ENCODE measurements around the gene ZNF664. TPM values are rescaled to one million over a fixed set of nuclear protein-coding genes. Genes with fewer than 3 reads are reported as not detected.
A peak's percentile ranks its signal among the peaks of the same experiment; 100 is the strongest.

Gene ZNF664
- total and polyA plus RNA-seq, 2 experiments from 2014 or later: 11.3 to 29.1 TPM

DNA sequence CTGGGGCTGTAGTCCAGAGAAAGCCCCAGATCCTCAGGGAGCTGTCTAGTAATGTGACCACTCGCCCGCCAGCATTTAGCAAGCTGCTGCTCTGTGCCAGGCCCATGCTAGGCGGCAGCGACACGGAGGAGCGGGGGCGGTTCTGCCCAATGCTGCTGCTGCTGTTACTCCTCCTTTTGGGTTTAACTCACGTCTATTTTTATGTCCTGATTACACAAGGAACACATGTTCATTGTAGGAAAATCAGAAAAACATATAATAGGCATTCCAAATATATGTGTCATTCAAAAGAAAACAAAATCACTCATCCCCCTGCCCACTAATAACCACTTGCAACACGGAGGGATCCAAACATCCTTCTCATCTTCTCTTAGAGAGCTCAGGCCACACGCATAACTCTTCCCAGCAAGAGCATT lies 30.8 kb upstream of the ZNF664 start:
- H3K36me3 ChIP-seq (ENCODE audit: low read depth): peaks cover 8% of the 10 kb centered on the region
- peak; percentile 85 for DNase-seq
- TF ChIP-seq EZH2phosphoT487 (IDR thresholded peaks at IDR 0.05; ENCODE audit: insufficient read depth, low read depth): 0 out of 2 replicates have a peak, but pooled peaks have one; percentile 47
- TF ChIP-seq EZH2 (IDR thresholded peaks at IDR 0.05; ENCODE audit: insufficient read depth, poor library complexity, severe bottlenecking): no peak
- H3K9me2 ChIP-seq (ENCODE audit: insufficient read depth): no peaks in the 10 kb centered on the region
- peak overlapping the region; percentile 59 for H3K4me2 ChIP-seq (ENCODE audit: unreplicated experiment)
- WGBS, 2 experiments (ENCODE audit: low coverage in 1 of 2, low lambda C conversion rate in 2 of 2, missing lambda C conversion rate in 2 of 2): 36 to 44% methylated on average over 10 of the region's 10 CpGs
- no peaks in the 10 kb centered on the region for H3K27me3 ChIP-seq (replicated peaks; ENCODE audit: insufficient read depth)
- peak overlapping the region; percentile 59 for H3K27ac ChIP-seq
- in situ Hi-C loops (cut with MboI): no loop called here
- H4K20me1 ChIP-seq (ENCODE audit: insufficient read depth): no peaks in the 10 kb centered on the region
- H2AFZ ChIP-seq: no peak overlapping the region
- no peaks in the 10 kb centered on the region for H3K9me3 ChIP-seq (ENCODE audit: low read depth)
- peak overlapping the region; percentile 46; the same call in 1 of the 2 replicates for H3K9ac ChIP-seq
- peaks cover 14% of the 10 kb centered on the region for H3F3A ChIP-seq (ENCODE audit: insufficient read depth)
- no peaks in the 10 kb centered on the region for H3K79me2 ChIP-seq (ENCODE audit: insufficient read depth)
- peaks cover 7% of the 10 kb centered on the region for H3K4me1 ChIP-seq (ENCODE audit: insufficient read depth)
- no peak overlapping the region for H3K4me3 ChIP-seq

DNA sequence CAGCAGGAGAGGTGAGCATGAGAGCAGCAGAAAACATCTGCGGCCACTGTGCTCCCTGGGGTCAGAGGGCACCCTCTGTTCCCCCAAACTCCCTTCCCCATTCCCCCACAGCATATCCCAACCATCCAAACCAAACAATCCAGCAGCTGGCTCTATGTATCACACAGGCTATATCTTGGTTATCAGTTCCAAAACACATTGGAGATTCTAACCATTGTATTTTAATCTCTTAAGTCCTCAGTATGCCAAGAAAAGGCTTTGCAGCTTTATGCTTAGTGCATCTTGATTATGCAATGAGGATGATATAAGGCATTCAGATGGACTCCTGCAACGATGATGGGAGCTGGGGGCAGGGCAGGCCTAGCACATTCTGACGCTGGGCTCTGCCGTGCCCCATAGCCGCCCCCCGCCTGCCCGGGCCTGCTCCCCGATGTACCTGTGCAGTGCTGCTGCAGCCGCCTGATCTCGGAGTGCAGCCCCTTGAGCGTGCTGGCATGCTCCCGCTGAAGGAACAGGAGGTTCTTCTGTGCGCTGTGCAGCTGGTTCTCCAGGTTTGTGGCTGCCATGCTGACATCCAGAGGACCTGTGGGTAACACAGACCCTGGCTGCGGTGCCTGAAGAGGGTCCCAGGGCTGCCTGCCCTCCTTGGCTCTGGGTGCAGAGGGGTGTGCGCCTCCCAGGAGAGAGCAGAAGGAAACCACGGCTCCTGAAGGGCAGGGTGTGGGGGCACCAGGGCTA lies 29.9 kb upstream of the ZNF664 start:
- Histone ChIP-seq H3K36me3 (ENCODE audit: low read depth) (peaks cover 8% of the 10 kb centered on the region), H3F3A (ENCODE audit: insufficient read depth) (peaks cover 14% of the 10 kb centered on the region), H3K4me1 (ENCODE audit: insufficient read depth) (peaks cover 7% of the 10 kb centered on the region), H2AFZ (no peak overlapping the region), H3K9me3 (ENCODE audit: low read depth) (no peaks in the 10 kb centered on the region), H3K9me2 (ENCODE audit: insufficient read depth) (no peaks in the 10 kb centered on the region), H3K79me2 (ENCODE audit: insufficient read depth) (no peaks in the 10 kb centered on the region), H3K4me3 (no peak overlapping the region), H4K20me1 (ENCODE audit: insufficient read depth) (no peaks in the 10 kb centered on the region), H3K27me3 (replicated peaks; ENCODE audit: insufficient read depth) (no peaks in the 10 kb centered on the region), H3K9ac (peak overlapping the region; percentile 46), H3K4me2 (ENCODE audit: unreplicated experiment) (peak overlapping the region; percentile 59), H3K27ac (peak overlapping the region; percentile 59)
- DNase-seq: no peak
- in situ Hi-C loops (cut with MboI): no loop called here
- WGBS, 2 experiments (ENCODE audit: low coverage in 1 of 2, low lambda C conversion rate in 2 of 2, missing lambda C conversion rate in 2 of 2): 92 to 93% methylated on average over 16 of the region's 16 CpGs
- TF ChIP-seq EZH2 (IDR thresholded peaks at IDR 0.05; ENCODE audit: insufficient read depth, poor library complexity, severe bottlenecking) (no peak), EZH2phosphoT487 (IDR thresholded peaks at IDR 0.05; ENCODE audit: insufficient read depth, low read depth) (no peak)

DNA sequence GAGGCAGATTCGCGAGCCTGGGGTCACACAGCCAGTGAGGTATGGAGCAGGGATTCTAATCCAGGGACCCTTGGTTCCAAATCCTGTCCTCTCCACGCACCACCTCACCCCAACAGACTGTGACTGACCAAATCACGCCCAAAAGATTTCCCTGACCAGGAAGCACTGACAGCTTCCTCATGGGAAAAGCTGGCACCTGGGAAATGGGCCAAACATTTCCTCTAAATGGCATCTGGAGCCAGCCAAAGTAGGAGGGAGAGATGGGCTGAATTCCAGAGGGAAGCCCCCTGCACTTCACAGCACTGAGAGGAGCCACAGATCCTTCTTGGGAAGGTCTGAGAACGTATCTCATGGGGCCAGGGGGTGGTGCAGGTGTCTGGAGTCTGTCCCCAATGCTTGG lies 29.2 kb upstream of the ZNF664 start:
- in situ Hi-C loops (cut with MboI): no loop called here
- Histone ChIP-seq H3K4me1 (ENCODE audit: insufficient read depth) (peaks cover 7% of the 10 kb centered on the region), H2AFZ (no peak overlapping the region), H3K9me2 (ENCODE audit: insufficient read depth) (no peaks in the 10 kb centered on the region), H3K36me3 (ENCODE audit: low read depth) (peaks cover 8% of the 10 kb centered on the region), H3K79me2 (ENCODE audit: insufficient read depth) (no peaks in the 10 kb centered on the region), H3K4me3 (no peak overlapping the region), H3K27ac (no peak overlapping the region), H3K4me2 (ENCODE audit: unreplicated experiment) (no peak overlapping the region), H3K9me3 (ENCODE audit: low read depth) (no peaks in the 10 kb centered on the region), H3K27me3 (replicated peaks; ENCODE audit: insufficient read depth) (no peaks in the 10 kb centered on the region), H3F3A (ENCODE audit: insufficient read depth) (peaks cover 14% of the 10 kb centered on the region), H4K20me1 (ENCODE audit: insufficient read depth) (no peaks in the 10 kb centered on the region), H3K9ac (no peak overlapping the region)
- WGBS, 2 experiments (ENCODE audit: low coverage in 1 of 2, low lambda C conversion rate in 2 of 2, missing lambda C conversion rate in 2 of 2): 94 to 97% methylated on average over 4 to 5 of the region's 5 CpGs
- TF ChIP-seq EZH2phosphoT487 (IDR thresholded peaks at IDR 0.05; ENCODE audit: insufficient read depth, low read depth): no peak
- no peak for TF ChIP-seq EZH2 (IDR thresholded peaks at IDR 0.05; ENCODE audit: insufficient read depth, poor library complexity, severe bottlenecking)
- no peak for DNase-seq

- peaks cover 14% of the 10 kb centered on the region for H3F3A ChIP-seq (ENCODE audit: insufficient read depth)
- no peak overlapping the region for H2AFZ ChIP-seq
- DNase-seq: no peak
- TF ChIP-seq EZH2phosphoT487 (IDR thresholded peaks at IDR 0.05; ENCODE audit: insufficient read depth, low read depth) (no peak), EZH2 (IDR thresholded peaks at IDR 0.05; ENCODE audit: insufficient read depth, poor library complexity, severe bottlenecking) (no peak)
- 0 out of 2 replicates have a peak, but pooled peaks cover 3% of the 10 kb centered on the region for H3K79me2 ChIP-seq (ENCODE audit: insufficient read depth)
- no peak overlapping the region for H3K4me3 ChIP-seq
- H3K9ac ChIP-seq: no peak overlapping the region
- no peaks in the 10 kb centered on the region for H3K9me2 ChIP-seq (ENCODE audit: insufficient read depth)
- no peaks in the 10 kb centered on the region for H4K20me1 ChIP-seq (ENCODE audit: insufficient read depth)
- peaks cover 8% of the 10 kb centered on the region for H3K36me3 ChIP-seq (ENCODE audit: low read depth)
- no peak overlapping the region for H3K27ac ChIP-seq
- no peaks in the 10 kb centered on the region for H3K27me3 ChIP-seq (replicated peaks; ENCODE audit: insufficient read depth)
- peaks cover 7% of the 10 kb centered on the region for H3K4me1 ChIP-seq (ENCODE audit: insufficient read depth)
- 98 to 100% methylated on average over 9 to 10 of the region's 10 CpGs for WGBS, 2 experiments (ENCODE audit: low coverage in 1 of 2, low lambda C conversion rate in 2 of 2, missing lambda C conversion rate in 2 of 2)
- H3K9me3 ChIP-seq (ENCODE audit: low read depth): no peaks in the 10 kb centered on the region
- in situ Hi-C loops (cut with MboI): no loop called here
- no peak overlapping the region for H3K4me2 ChIP-seq (ENCODE audit: unreplicated experiment)
Observed at GRCh38 chr12:123944696-123945095, 28.3 kb upstream of the ZNF664 start.

Measured in GM23248 (cell line).